ENCODE data around the gene FARP1.

Gene FARP1

GRCh38 chr13:98503175-98504028 is 360.5 kb downstream of the FARP1 start:
- no peak for DNase-seq (ENCODE audit: low spot score)

- DNase-seq (ENCODE audit: low spot score) = no peak
These were observed 361.1 kb downstream of the FARP1 start for GRCh38 chr13:98504029-98504351.

GRCh38 chr13:98504371-98504963 is 361.6 kb downstream of the FARP1 start:
- DNase-seq (ENCODE audit: low spot score) = no peak
